ENCODE data around the gene NECTIN1.

DNA sequence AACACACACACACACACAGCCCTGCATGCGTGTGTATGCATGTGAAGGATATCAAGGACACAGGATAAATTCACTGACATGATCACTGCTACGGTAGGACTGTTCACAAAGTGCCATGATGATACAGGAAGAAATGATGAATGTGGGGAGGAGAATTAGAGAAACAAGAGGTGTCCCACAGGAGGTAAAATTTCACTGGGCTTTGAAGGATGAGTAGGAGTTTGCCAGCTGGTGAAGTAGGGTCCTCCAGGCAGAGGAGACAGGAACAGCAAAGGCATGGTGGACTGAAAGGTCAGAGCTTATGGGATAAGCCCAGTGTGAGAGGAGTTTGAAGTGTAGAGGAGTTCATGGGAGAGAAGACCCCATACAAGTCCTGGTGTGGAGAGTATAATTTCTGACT lies 18.6 kb downstream of the NECTIN1 start:
- TF ChIP-seq, protein P1, sequence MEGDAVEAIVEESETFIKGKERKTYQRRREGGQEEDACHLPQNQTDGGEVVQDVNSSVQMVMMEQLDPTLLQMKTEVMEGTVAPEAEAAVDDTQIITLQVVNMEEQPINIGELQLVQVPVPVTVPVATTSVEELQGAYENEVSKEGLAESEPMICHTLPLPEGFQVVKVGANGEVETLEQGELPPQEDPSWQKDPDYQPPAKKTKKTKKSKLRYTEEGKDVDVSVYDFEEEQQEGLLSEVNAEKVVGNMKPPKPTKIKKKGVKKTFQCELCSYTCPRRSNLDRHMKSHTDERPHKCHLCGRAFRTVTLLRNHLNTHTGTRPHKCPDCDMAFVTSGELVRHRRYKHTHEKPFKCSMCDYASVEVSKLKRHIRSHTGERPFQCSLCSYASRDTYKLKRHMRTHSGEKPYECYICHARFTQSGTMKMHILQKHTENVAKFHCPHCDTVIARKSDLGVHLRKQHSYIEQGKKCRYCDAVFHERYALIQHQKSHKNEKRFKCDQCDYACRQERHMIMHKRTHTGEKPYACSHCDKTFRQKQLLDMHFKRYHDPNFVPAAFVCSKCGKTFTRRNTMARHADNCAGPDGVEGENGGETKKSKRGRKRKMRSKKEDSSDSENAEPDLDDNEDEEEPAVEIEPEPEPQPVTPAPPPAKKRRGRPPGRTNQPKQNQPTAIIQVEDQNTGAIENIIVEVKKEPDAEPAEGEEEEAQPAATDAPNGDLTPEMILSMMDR (IDR thresholded peaks at IDR 0.05; ENCODE audit: low read depth, low read length): no peak
- no peak for TF ChIP-seq EZH2phosphoT487 (IDR thresholded peaks at IDR 0.05; ENCODE audit: low read depth)
